HepG2 (cell line): ENCODE data around the gene QRICH2. TPM values are rescaled to one million over a fixed set of nuclear protein-coding genes. Genes with fewer than 3 reads are reported as not detected.

ENCODE experiments used
- EHMT2 ChIP-seq: fragments of 200-600 bp; sonication (generic); IDR thresholded peaks from 2 replicates; pipeline ENCODE4 v1.7.0; 2017; ENCODE audit warnings: antibody characterized with exemption, low read depth, low read length, borderline replicate concordance
- GFI1 ChIP-seq: sonication (generic); formaldehyde crosslinking; IDR thresholded peaks from 2 replicates; pipeline ENCODE4 v1.5.0; 2020; ENCODE audit warnings: missing genetic modification reagents, mild to moderate bottlenecking, borderline replicate concordance
- HDAC2 ChIP-seq: sonication (generic); formaldehyde crosslinking; IDR thresholded peaks from 2 replicates; pipeline ENCODE4 v1.4.0; 2020; ENCODE audit warnings: missing genetic modification reagents
- KAT7 ChIP-seq: IDR thresholded peaks from 2 replicates; pipeline ENCODE4 v1.6.1; 2018; ENCODE audit warnings: borderline replicate concordance, missing compliant biosample characterization
- KDM3A ChIP-seq: IDR thresholded peaks from 2 replicates; pipeline ENCODE4 v1.6.1; 2018; ENCODE audit warnings: low read depth, missing compliant biosample characterization
- KDM5A ChIP-seq: fragments of 200-600 bp; sonication (generic); IDR thresholded peaks from 2 replicates; pipeline ENCODE4 v1.7.0; 2018; ENCODE audit warnings: antibody characterized with exemption, mild to moderate bottlenecking, low read length, borderline replicate concordance
- KLF16 ChIP-seq, 2 experiments: sonication (generic) in 1 of 2; formaldehyde crosslinking in 1 of 2; IDR thresholded peaks; 2 replicates each; pipeline versions ENCODE4 v1.6.1 to v1.8.0; 2016 to 2023; ENCODE audit warnings: missing genetic modification reagents in 2 of 2, missing compliant biosample characterization in 1 of 2
- MBNL3 ChIP-seq: fragments of 250-450 bp; sonication (Bioruptor Pico); conservative IDR thresholded peaks from 2 replicates; pipeline ENCODE4 v1.8.0; 2022; ENCODE audit warnings: mild to moderate bottlenecking, inconsistent platforms
- RFX5 ChIP-seq: IDR thresholded peaks from 2 replicates; pipeline ENCODE4 v1.6.1; 2011; ENCODE audit warnings: low read depth, low read length, improper control_type of control experiment
- RNF2 ChIP-seq: fragments of 450-650 bp; conservative IDR thresholded peaks from 2 replicates; pipeline ENCODE4 v1.6.1; 2016; ENCODE audit warnings: low read depth
- TP53 ChIP-seq: sonication (generic); formaldehyde crosslinking; conservative IDR thresholded peaks from 2 replicates; pipeline ENCODE4 v1.4.0; 2020; ENCODE audit warnings: missing genetic modification reagents
- ZBTB2 ChIP-seq: sonication (generic); formaldehyde crosslinking; IDR thresholded peaks from 2 replicates; pipeline ENCODE4 v1.8.0; 2022; ENCODE audit warnings: low read depth, missing genetic modification reagents
- ZBTB8A ChIP-seq: sonication (generic); formaldehyde crosslinking; IDR thresholded peaks from 2 replicates; pipeline ENCODE4 v1.4.0; 2020; ENCODE audit warnings: mild to moderate bottlenecking, low read depth, missing genetic modification reagents, borderline replicate concordance
- ZNF451 ChIP-seq: sonication (generic); formaldehyde crosslinking; IDR thresholded peaks from 2 replicates; pipeline ENCODE4 v1.5.0; 2020; ENCODE audit warnings: mild to moderate bottlenecking, missing genetic modification reagents
- ZNF607 ChIP-seq: sonication (generic); formaldehyde crosslinking; IDR thresholded peaks from 2 replicates; pipeline ENCODE4 v1.5.1; 2020; ENCODE audit warnings: missing genetic modification reagents, mild to moderate bottlenecking, borderline replicate concordance
- ZNF639 ChIP-seq: conservative IDR thresholded peaks from 2 replicates; pipeline ENCODE4 v1.6.1; 2018; ENCODE audit warnings: missing genetic modification reagents
- ZNF788 ChIP-seq: sonication (generic); formaldehyde crosslinking; IDR thresholded peaks from 2 replicates; pipeline ENCODE4 v1.5.0; 2020; ENCODE audit warnings: mild to moderate bottlenecking, missing genetic modification reagents, borderline replicate concordance
- ZNF850 ChIP-seq: sonication (generic); formaldehyde crosslinking; conservative IDR thresholded peaks from 2 replicates; pipeline ENCODE4 v1.9.0; 2021; ENCODE audit warnings: mild to moderate bottlenecking, missing genetic modification reagents
- ZSCAN20 ChIP-seq: sonication (generic); formaldehyde crosslinking; IDR thresholded peaks from 2 replicates; pipeline ENCODE4 v1.4.0; 2020; ENCODE audit warnings: missing genetic modification reagents, mild to moderate bottlenecking, borderline replicate concordance
- polyA plus RNA-seq, 8 experiments: library from polyadenylated mRNA; depleted of rRNA in 3 of 8; stranded (reverse) in 7 of 8; unstranded in 1 of 8; fragments of >200 nt; fragmentation: Illumina TruSeq in 4 of 8; extraction: Trizol in 4 of 8; gene quantifications; 2 replicates each; pipeline versions ENCODE4 v1.2.1 to v1.2.3, GENCODE V29; 2011 to 2016; ENCODE audit warnings: low read depth in 4 of 8, missing spikeins in 1 of 8, mixed read lengths in 1 of 8; ENCODE audit not compliant: insufficient read depth in 1 of 8
- total RNA-seq, 5 experiments: library from RNA; depleted of rRNA; stranded (reverse); fragments of >200 nt; fragmentation: Illumina TruSeq; extraction: Trizol; gene quantifications; 2 replicates each; pipeline ENCODE4 v1.2.3, GENCODE V29; 2016; ENCODE audit warnings: low read depth in 1 of 5
- TF ChIP-seq, protein P1 (sequence below): sonication (generic); formaldehyde crosslinking; IDR thresholded peaks from 2 replicates; pipeline ENCODE4 v1.5.0; 2020; ENCODE audit warnings: missing genetic modification reagents
- TF ChIP-seq, protein P2 (sequence below): sonication (generic); formaldehyde crosslinking; IDR thresholded peaks from 2 replicates; pipeline ENCODE4 v1.5.0; 2020; ENCODE audit warnings: missing genetic modification reagents, mild to moderate bottlenecking, borderline replicate concordance
- TF ChIP-seq, protein P3 (sequence below): sonication (generic); formaldehyde crosslinking; IDR thresholded peaks from 2 replicates; pipeline ENCODE4 v1.8.1; 2022; ENCODE audit warnings: mild to moderate bottlenecking, missing genetic modification reagents

The QRICH2 gene
- total and polyA plus RNA-seq, 2 of the 13 experiments (the other 11 are each of a cell fraction or from before 2014, with no cell fraction given) = 3.7 to 5.7 TPM

- TF ChIP-seq HDAC2 (CRISPR knock-in tag) (0 out of 2 replicates have a peak, but pooled peaks have one; percentile 23), ZNF451 (CRISPR knock-in tag) (no peak), MBNL3 (CRISPR knock-in tag) (no peak), GFI1 (no peak), RNF2 (no peak), KDM3A (CRISPR knock-in tag) (0 out of 2 replicates have a peak, but pooled peaks have one; percentile 86), ZSCAN20 (CRISPR knock-in tag) (no peak), TP53 (CRISPR knock-in tag) (no peak), KDM5A (no peak), KLF16 (CRISPR knock-in tag; IDR thresholded peaks at IDR 0.05) (0 out of 4 replicates have a peak, but pooled peaks of 1 of the 2 experiments have one; percentile 18), ZBTB2 (CRISPR knock-in tag) (no peak), RFX5 (no peak), KAT7 (CRISPR knock-in tag) (no peak), ZNF788 (CRISPR knock-in tag) (no peak), ZNF607 (CRISPR knock-in tag) (0 out of 2 replicates have a peak, but pooled peaks have one; percentile 45), ZNF639 (no peak), ZNF850 (CRISPR knock-in tag) (no peak), EHMT2 (no peak), ZBTB8A (no peak)
- TF ChIP-seq, protein P1, sequence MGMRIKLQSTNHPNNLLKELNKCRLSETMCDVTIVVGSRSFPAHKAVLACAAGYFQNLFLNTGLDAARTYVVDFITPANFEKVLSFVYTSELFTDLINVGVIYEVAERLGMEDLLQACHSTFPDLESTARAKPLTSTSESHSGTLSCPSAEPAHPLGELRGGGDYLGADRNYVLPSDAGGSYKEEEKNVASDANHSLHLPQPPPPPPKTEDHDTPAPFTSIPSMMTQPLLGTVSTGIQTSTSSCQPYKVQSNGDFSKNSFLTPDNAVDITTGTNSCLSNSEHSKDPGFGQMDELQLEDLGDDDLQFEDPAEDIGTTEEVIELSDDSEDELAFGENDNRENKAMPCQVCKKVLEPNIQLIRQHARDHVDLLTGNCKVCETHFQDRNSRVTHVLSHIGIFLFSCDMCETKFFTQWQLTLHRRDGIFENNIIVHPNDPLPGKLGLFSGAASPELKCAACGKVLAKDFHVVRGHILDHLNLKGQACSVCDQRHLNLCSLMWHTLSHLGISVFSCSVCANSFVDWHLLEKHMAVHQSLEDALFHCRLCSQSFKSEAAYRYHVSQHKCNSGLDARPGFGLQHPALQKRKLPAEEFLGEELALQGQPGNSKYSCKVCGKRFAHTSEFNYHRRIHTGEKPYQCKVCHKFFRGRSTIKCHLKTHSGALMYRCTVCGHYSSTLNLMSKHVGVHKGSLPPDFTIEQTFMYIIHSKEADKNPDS = 0 out of 2 replicates have a peak, but pooled peaks have one; percentile 36
- TF ChIP-seq, protein P2, sequence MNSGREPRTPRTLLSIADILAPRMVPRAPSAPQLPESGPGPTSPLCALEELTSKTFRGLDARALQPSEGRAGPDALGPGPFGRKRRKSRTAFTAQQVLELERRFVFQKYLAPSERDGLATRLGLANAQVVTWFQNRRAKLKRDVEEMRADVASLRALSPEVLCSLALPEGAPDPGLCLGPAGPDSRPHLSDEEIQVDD (CRISPR knock-in tag) = no peak
- TF ChIP-seq, protein P3, sequence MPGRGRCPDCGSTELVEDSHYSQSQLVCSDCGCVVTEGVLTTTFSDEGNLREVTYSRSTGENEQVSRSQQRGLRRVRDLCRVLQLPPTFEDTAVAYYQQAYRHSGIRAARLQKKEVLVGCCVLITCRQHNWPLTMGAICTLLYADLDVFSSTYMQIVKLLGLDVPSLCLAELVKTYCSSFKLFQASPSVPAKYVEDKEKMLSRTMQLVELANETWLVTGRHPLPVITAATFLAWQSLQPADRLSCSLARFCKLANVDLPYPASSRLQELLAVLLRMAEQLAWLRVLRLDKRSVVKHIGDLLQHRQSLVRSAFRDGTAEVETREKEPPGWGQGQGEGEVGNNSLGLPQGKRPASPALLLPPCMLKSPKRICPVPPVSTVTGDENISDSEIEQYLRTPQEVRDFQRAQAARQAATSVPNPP = no peak
These were observed 61.7 kb downstream of the QRICH2 start (continued) for GRCh38 chr17:76246080-76247066.
